Activated CD4-positive, alpha-beta memory T cell treated with anti-CD3 and anti-CD28 coated beads for 36 hours (primary cell): ENCODE measurements around the gene OLFML2A. TPM values are rescaled to one million over a fixed set of nuclear protein-coding genes. Genes with fewer than 3 reads are reported as not detected.

Source experiments
- CTCF ChIA-PET: fragments of 350-600 bp; sonication (Branson Sonifier 250); formaldehyde crosslinking; loops from one replicate; lab custom pipeline; 2021; ENCODE audit warnings: antibody characterized with exemption, inconsistent platforms; lab: Charles Lee
- POLR2A ChIA-PET: fragments of 350-600 bp; sonication (Branson Sonifier 250); formaldehyde crosslinking; loops from one replicate; lab custom pipeline; 2021; ENCODE audit warnings: antibody characterized with exemption; lab: Charles Lee
- DNase-seq: peaks from one replicate; pipeline ENCODE4 v3.0.0-alpha.2; 2020
- H3K27ac Mint-ChIP-seq: one replicate; pipeline ENCODE4 v1.8.0; 2021; ENCODE audit warnings: mixed read lengths
- H3K27me3 Mint-ChIP-seq: one replicate; pipeline ENCODE4 v1.8.0; 2021; ENCODE audit warnings: mixed read lengths
- H3K36me3 Mint-ChIP-seq: one replicate; pipeline ENCODE4 v1.8.0; 2021; ENCODE audit warnings: mixed read lengths
- H3K4me1 Mint-ChIP-seq: one replicate; pipeline ENCODE4 v1.8.0; 2021; ENCODE audit warnings: low read depth, mixed read lengths
- H3K4me3 Mint-ChIP-seq: one replicate; pipeline ENCODE4 v1.8.0; 2021; ENCODE audit warnings: mild to moderate bottlenecking, mixed read lengths
- H3K9me3 Mint-ChIP-seq: one replicate; pipeline ENCODE4 v1.8.0; 2021; ENCODE audit warnings: mixed read lengths
- intact Hi-C: fragments of 100-400 bp; cut with micrococcal nuclease; formaldehyde crosslinking; loops from one replicate; pipeline ENCODE4 v1.15.1; 2023
- total RNA-seq, 2 experiments: library from RNA; stranded (reverse); gene quantifications; one replicate each; pipeline ENCODE4 v1.2.3, GENCODE V29; 2021

The OLFML2A gene
- total RNA-seq, 2 experiments from 2014 or later: not detected

DNA sequence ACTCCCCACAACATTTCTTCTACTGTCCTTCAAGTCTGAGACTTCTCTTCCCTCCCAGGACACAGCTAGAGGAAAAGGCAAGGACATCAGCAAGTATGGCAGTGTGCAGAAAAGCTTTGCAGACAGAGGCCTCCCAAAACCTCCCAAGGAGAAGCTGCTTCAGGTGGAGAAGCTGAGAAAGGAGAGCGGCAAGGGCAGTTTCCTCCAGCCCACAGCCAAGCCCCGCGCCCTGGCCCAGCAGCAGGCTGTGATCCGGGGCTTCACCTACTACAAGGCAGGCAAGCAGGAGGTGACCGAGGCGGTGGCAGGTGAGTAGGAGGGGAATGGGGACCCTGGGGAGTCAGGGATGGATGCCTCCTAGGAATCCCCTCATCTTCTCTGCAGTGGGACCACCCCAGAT is 24.4 kb downstream of the OLFML2A start:
- ChIA-PET CTCF (interaction anchor here (2.3 kb wide), 1 partner anchor 51 kb away, joined by 8 read pairs; the partner anchor contains the start of gene WDR38), POLR2A (no interaction called here)
- peaks cover 4% of the 10 kb centered on the region for H3K27me3 Mint-ChIP-seq
- no peaks in the 10 kb centered on the region for H3K4me1 Mint-ChIP-seq
- no peaks in the 10 kb centered on the region for H3K36me3 Mint-ChIP-seq
- no peak overlapping the region for H3K4me3 Mint-ChIP-seq
- no peak overlapping the region for H3K27ac Mint-ChIP-seq
- no peaks in the 10 kb centered on the region for H3K9me3 Mint-ChIP-seq
- no peak for DNase-seq
- intact Hi-C loops: no loop called here

DNA sequence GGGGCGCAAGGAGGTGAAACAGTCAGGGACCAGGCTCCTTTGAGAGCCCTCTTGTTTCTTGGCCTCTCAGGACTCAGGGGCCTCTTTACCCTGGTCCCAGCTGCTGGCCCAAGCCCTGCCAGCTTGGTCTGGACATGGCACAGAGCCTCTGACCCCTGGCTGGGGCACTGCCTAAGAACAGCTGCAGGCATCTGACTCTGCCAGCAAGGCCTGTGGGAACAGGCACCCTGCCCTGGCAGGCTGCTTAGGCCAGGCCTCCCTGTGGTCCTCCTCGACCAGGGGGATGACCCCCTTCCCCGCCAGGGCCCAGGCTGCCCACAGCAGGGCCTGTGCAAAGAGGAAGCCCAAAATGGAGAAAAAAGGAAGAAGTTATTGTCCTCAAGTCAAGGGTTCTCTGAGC is 25.5 kb downstream of the OLFML2A start:
- no peaks in the 10 kb centered on the region for H3K4me1 Mint-ChIP-seq
- ChIA-PET CTCF (interaction anchor here (0.6 kb wide), 1 partner anchor 94 kb away, joined by 3 read pairs; no protein-coding TSS in a partner anchor), POLR2A (no interaction called here)
- H3K27me3 Mint-ChIP-seq: peaks cover 4% of the 10 kb centered on the region
- H3K9me3 Mint-ChIP-seq: no peaks in the 10 kb centered on the region
- no peak overlapping the region for H3K4me3 Mint-ChIP-seq
- H3K27ac Mint-ChIP-seq: no peak overlapping the region
- intact Hi-C loops: no loop called here
- no peak for DNase-seq
- no peaks in the 10 kb centered on the region for H3K36me3 Mint-ChIP-seq

- POLR2A ChIA-PET: no interaction called here
- no peaks in the 10 kb centered on the region for H3K36me3 Mint-ChIP-seq
- H3K27me3 Mint-ChIP-seq: peaks cover 1% of the 10 kb centered on the region
- H3K9me3 Mint-ChIP-seq: no peaks in the 10 kb centered on the region
- H3K4me1 Mint-ChIP-seq: no peaks in the 10 kb centered on the region
- intact Hi-C loops: no loop called here
- DNase-seq: no peak
- H3K27ac Mint-ChIP-seq: no peak overlapping the region
- no peak overlapping the region for H3K4me3 Mint-ChIP-seq
- CTCF ChIA-PET: no interaction called here
These were observed 27.0 kb downstream of the OLFML2A start for GRCh38 chr9:124803911-124804310.

DNA sequence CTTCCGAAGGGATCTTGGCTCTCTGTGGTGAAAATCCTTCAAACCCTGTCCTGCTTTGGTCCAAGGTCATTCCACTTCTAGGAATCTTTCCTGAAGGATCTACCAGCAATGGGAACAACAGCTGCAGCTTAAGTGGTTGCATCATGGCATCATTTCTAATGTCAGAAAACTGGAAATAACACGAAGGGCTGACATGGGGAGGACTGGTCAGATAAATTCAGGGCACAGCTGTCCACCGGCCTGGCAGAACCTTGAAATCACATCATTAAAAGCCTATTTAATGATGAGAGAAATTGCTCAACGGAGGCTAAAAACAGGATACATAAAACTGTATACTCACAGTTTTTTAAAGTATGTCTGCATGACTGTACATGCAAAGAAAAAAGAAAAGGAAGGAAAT is 28.3 kb downstream of the OLFML2A start:
- Mint-ChIP-seq H3K27ac (no peak overlapping the region), H3K4me1 (no peaks in the 10 kb centered on the region), H3K9me3 (no peaks in the 10 kb centered on the region), H3K36me3 (no peaks in the 10 kb centered on the region), H3K27me3 (peaks cover 1% of the 10 kb centered on the region), H3K4me3 (no peak overlapping the region)
- no peak for DNase-seq
- POLR2A ChIA-PET: no interaction called here
- CTCF ChIA-PET: interaction anchor here (0.6 kb wide), 1 partner anchor 177 kb away, joined by 3 read pairs; no protein-coding TSS in a partner anchor
- intact Hi-C loops: no loop called here

- intact Hi-C loops: no loop called here
- Mint-ChIP-seq H3K4me1 (no peaks in the 10 kb centered on the region), H3K27ac (no peak overlapping the region), H3K27me3 (no peaks in the 10 kb centered on the region), H3K4me3 (no peak overlapping the region), H3K9me3 (no peaks in the 10 kb centered on the region), H3K36me3 (no peaks in the 10 kb centered on the region)
- POLR2A ChIA-PET: no interaction called here
- CTCF ChIA-PET: no interaction called here
- no peak for DNase-seq
These were observed 31.5 kb downstream of the OLFML2A start for GRCh38 chr9:124808246-124808956.

DNA sequence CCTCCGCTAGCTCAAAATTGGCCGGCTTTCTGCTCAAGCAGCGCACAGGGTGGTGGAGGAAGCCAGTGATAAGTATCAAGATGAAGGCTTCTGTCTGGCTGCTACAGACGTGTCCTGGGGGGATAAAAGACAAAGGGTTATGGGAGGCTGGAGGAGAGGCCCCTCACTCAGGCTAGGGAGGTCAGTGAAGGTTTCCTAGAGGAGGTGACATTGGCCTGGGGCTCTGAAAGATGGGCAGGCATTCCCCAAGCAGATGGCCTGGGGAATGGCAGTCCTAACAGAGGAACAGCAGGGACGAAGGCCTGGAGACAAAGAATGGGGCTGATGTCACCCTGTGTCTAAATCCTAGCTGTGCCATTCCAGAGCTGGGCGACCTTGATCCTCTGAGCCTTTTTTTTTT is 32.3 kb downstream of the OLFML2A start:
- no peak overlapping the region for H3K4me3 Mint-ChIP-seq
- intact Hi-C loops: no loop called here
- no peak overlapping the region for H3K27ac Mint-ChIP-seq
- no peak for DNase-seq
- ChIA-PET CTCF (no interaction called here), POLR2A (no interaction called here)
- no peaks in the 10 kb centered on the region for H3K4me1 Mint-ChIP-seq
- H3K9me3 Mint-ChIP-seq: no peaks in the 10 kb centered on the region
- H3K27me3 Mint-ChIP-seq: no peaks in the 10 kb centered on the region
- no peaks in the 10 kb centered on the region for H3K36me3 Mint-ChIP-seq

GRCh38 chr9:124809741-124810500 is 33.0 kb downstream of the OLFML2A start:
- H3K9me3 Mint-ChIP-seq: no peaks in the 10 kb centered on the region
- H3K27me3 Mint-ChIP-seq: no peaks in the 10 kb centered on the region
- intact Hi-C loops: no loop called here
- no peak for DNase-seq
- no peak overlapping the region for H3K4me3 Mint-ChIP-seq
- POLR2A ChIA-PET: no interaction called here
- CTCF ChIA-PET: no interaction called here
- H3K4me1 Mint-ChIP-seq: no peaks in the 10 kb centered on the region
- H3K36me3 Mint-ChIP-seq: no peaks in the 10 kb centered on the region
- H3K27ac Mint-ChIP-seq: no peak overlapping the region

GRCh38 chr9:124810663-124811355 is 33.9 kb downstream of the OLFML2A start:
- Mint-ChIP-seq H3K27me3 (no peaks in the 10 kb centered on the region), H3K27ac (no peak overlapping the region), H3K4me1 (no peaks in the 10 kb centered on the region), H3K9me3 (no peaks in the 10 kb centered on the region), H3K4me3 (no peak overlapping the region), H3K36me3 (no peaks in the 10 kb centered on the region)
- no peak for DNase-seq
- CTCF ChIA-PET: no interaction called here
- POLR2A ChIA-PET: no interaction called here
- intact Hi-C loops: no loop called here

DNA sequence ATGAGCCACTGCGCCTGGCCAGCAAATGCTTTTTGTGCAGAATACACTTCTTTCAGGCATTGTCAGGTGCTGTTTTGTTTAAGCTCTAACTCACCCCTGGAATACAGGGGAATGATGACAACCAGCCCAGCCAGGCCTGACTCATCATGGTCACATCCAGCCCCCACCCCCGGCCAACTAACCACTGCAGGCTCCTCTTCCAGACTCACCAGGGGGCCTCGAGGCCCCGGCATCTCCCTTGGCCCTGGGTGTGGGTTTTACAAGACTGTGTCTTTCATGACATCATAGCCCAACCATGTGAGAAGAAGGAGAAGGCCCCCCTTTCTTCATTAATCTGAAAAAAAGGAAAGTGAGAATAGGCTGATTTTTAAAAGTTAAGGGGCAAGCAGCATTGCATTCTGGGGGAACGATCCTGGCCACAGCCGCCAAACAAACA is 35.5 kb downstream of the OLFML2A start:
- POLR2A ChIA-PET: no interaction called here
- no peaks in the 10 kb centered on the region for H3K36me3 Mint-ChIP-seq
- H3K27ac Mint-ChIP-seq: no peak overlapping the region
- CTCF ChIA-PET: no interaction called here
- intact Hi-C loops: no loop called here
- no peaks in the 10 kb centered on the region for H3K4me1 Mint-ChIP-seq
- H3K27me3 Mint-ChIP-seq: peaks cover 7% of the 10 kb centered on the region
- H3K9me3 Mint-ChIP-seq: no peaks in the 10 kb centered on the region
- no peak overlapping the region for H3K4me3 Mint-ChIP-seq
- DNase-seq: peak; percentile 21

DNA sequence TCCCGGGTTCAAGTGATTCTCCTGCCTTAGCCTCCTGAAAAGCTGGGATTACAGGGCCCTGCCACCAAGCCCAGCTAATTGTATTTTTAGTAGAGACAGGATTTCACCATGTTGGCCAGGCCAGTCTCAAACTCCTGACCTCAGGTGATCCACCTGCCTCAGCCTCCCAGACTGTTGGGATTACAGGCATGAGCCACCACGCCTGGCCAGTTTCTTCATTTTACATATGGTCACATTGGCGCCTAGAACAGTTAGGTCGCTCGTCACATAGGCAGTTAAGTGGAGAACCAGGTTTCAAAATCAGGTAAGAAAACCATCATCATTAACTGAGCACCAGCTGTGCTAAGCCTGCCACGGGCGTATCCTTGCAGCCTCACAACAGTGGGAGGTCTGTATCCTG is 36.1 kb downstream of the OLFML2A start:
- H3K36me3 Mint-ChIP-seq: no peaks in the 10 kb centered on the region
- ChIA-PET POLR2A (no interaction called here), CTCF (interaction anchor here (0.7 kb wide), 1 partner anchor 67 kb away, joined by 3 read pairs; no protein-coding TSS in a partner anchor)
- no peak for DNase-seq
- H3K27me3 Mint-ChIP-seq: peaks cover 9% of the 10 kb centered on the region
- H3K27ac Mint-ChIP-seq: no peak overlapping the region
- peaks cover 1% of the 10 kb centered on the region for H3K4me1 Mint-ChIP-seq
- H3K9me3 Mint-ChIP-seq: no peaks in the 10 kb centered on the region
- intact Hi-C loops: no loop called here
- H3K4me3 Mint-ChIP-seq: no peak overlapping the region

DNA sequence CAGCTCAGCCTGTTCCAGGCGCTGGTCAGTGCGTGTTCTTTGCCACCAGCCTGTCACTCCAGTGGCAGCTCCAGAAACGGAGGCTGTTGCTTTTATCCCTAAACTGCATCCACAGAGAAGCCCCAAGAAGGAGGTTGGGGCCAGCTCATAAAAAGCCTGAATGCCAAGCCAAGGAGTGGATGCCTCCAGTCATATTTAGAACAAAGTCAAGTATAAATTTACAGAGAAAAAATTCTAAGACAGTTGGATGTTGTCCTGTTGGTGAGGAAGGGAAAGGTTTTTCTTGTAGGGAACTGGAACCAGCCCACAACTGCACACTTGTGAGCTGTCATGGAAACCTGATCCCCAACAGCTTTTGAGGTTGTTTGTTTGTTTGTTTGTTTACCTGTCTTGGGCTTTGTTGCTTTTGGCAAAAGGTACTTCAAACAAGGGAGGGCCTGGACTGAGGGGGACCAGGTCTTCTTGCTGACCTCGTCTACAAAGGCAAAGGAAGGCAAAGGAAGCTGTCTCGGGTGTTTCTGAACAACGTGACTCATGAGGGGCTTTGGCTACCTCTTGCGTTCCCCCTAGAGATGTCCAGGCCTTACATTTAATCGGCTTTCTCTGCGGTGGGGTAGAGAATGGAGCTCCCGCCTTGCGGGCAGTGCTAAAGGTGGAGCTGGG is 36.7 kb downstream of the OLFML2A start:
- no peak for DNase-seq
- peaks cover 13% of the 10 kb centered on the region for H3K27me3 Mint-ChIP-seq
- H3K4me1 Mint-ChIP-seq: peaks cover 7% of the 10 kb centered on the region
- no peak overlapping the region for H3K4me3 Mint-ChIP-seq
- ChIA-PET CTCF (interaction anchor here (0.7 kb wide), 1 partner anchor 68 kb away, joined by 3 read pairs; no protein-coding TSS in a partner anchor), POLR2A (no interaction called here)
- intact Hi-C loops: no loop called here
- H3K9me3 Mint-ChIP-seq: no peaks in the 10 kb centered on the region
- H3K27ac Mint-ChIP-seq: no peak overlapping the region
- H3K36me3 Mint-ChIP-seq: no peaks in the 10 kb centered on the region

DNA sequence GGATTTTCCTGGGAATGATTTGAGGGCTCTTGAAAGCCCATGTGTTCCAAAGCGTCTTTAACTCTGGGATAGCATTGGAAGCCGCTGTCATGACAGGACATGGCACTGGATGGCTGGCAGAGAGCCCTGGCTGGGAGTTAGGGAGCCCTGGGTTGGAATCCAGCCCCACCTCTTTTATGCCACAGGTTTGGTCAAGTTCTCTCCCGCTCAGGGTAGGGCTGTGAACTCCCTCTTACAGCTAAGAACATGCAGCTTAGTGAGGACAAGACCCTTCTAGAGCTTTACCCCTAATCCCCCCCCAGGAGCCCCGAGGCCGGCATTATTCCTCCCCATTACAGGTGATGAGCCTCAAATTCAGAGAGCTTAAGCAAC is 37.2 kb downstream of the OLFML2A start:
- Mint-ChIP-seq H3K27me3 (peaks cover 13% of the 10 kb centered on the region), H3K9me3 (no peaks in the 10 kb centered on the region), H3K36me3 (no peaks in the 10 kb centered on the region), H3K4me3 (no peak overlapping the region), H3K4me1 (peaks cover 8% of the 10 kb centered on the region), H3K27ac (no peak overlapping the region)
- POLR2A ChIA-PET: no interaction called here
- CTCF ChIA-PET: no interaction called here
- no peak for DNase-seq
- intact Hi-C loops: no loop called here
